Measurements from ENCODE around the gene PACSIN1.

The PACSIN1 gene

GRCh38 chr6:34562350-34562749 lies 96.5 kb downstream of the PACSIN1 start:
- DNase-seq (ENCODE audit: low read depth, low spot score): no peak

DNA sequence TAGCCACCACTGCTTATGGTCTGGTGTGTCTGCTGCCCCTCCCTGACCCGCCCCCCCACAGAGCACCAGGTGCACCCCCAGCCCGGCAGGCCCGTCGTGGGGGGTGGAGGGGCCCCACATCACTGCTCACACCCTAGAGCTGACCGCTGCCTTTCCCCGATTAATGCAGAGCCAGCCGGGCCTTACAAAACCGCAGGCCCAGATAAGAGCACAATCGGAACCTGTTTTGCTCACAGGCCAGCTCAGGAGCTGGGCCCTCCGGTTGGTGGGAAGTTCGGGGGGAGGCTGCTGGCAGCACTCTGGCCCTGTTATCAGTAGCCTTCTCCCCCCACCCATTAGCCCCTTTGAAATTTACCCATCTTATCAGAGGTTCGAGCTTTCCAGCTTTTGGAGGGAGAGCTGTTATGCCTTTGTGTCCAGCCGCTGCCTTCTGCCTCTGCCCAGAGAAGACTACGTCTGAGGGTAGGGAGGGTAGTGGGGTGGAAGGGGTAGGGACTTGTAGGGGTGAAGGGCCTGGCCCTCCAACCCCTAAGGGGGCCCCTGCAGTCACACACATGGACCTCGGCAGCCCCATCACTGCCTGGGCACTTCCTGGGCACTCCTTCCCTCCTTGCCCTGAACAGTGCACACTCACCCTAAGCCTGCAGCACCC lies 97.1 kb downstream of the PACSIN1 start:
- peak; percentile 34 for DNase-seq (ENCODE audit: low read depth, low spot score)

DNA sequence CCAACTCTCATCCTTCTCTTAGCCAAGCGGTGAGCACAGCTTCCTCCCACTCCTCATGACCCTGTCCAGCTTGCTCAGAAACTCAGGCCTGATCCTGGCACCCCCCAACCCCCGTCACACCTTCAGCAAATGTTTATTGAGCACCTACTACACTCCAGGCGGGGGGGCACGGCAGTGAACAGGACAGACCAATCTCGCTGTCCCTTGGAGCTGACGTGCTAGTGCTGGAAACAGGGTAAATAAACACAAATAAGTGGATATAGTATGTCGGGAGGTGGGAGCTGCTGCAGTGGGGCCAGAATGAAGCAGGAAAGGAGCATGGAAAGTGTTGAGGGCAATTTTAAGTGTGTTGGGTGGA lies 97.6 kb downstream of the PACSIN1 start:
- DNase-seq (ENCODE audit: low read depth, low spot score): no peak

DNA sequence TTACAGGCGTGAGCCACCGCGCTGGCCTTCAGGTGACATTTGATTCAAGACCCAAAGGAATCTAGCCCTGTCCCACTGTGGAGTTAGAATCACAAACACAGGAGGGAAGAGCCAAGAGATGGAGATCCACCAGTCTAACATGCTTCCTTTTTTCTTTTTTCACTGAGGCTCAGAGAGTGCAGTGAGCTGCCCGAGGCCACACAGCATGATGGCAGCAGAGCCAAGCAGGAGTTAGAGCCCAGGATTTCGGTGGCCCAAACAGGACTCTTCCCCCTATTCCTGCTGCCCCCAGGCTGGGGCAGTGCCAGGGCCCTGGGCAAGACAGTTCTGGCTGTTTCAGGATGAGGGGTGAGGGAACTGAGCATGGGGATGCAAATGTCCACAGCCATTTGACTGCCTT lies 98.3 kb downstream of the PACSIN1 start:
- DNase-seq (ENCODE audit: low read depth, low spot score): no peak

DNA sequence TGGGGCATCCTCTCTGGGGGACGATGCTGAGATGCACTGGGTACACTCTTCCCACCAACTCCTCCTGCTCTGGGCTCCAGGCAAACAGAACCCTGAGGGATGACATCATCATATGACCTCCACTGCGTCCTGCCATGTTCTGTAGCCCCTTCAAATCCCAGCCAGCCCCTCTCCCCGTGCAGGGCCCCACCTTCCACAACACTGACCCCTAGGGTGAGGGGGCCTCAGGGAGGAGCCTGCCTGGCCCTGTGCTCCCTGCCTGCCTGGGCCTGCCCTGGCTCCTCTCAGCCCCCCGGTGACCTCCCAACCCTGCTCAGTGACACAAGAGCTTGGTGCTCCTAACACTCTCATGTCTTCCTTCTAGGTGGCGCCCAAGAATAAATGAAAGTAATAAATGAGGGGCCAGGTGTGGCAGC lies 99.9 kb downstream of the PACSIN1 start:
- no peak for DNase-seq (ENCODE audit: low read depth, low spot score)

- no peak for DNase-seq (ENCODE audit: low read depth, low spot score)
These were observed 101.1 kb downstream of the PACSIN1 start for GRCh38 chr6:34566830-34567546.

DNA sequence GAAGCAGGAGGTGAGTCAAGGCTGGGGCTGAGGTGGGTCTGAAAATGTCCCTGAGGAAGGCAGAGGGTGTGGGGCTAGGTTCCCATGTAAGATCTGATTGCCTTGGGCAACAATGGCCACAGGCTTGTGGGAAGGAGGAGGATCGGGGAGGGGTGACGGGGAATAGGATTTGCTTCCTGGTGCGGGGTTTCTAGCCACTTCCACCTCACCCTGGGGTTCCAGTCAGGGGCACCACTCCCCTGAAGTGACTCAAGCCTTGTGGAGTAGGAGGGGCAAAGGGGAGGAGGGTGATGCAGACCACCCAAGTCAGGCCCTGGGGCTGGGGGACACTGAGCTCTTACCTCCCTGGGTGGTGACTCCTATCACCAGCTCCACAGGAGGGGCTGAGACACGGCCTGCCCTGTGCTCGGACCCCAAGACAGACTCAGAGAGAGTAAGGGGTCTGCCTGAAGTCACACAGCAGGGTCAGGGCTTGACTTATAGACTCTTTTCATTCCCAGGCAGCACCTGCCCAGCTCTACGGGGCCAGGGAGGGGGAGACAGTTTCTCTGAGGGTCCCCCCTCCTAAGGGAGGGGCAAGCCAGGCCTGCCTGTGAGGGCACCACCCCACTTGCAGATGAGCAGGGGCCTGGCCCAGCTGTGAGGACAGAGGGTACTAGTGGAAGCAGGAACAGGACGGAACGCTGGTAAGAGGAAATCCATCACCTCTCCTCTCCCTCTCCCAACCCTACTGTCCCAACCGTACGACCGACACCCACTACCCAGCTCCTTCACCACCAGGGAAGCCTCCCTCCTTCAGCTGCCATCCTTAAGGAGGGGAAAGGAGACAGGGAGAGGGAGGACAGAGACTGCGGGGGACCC lies 102.7 kb downstream of the PACSIN1 start:
- no peak for DNase-seq (ENCODE audit: low read depth, low spot score)

GRCh38 chr6:34569361-34569973 lies 103.6 kb downstream of the PACSIN1 start:
- DNase-seq (ENCODE audit: low read depth, low spot score): no peak

DNA sequence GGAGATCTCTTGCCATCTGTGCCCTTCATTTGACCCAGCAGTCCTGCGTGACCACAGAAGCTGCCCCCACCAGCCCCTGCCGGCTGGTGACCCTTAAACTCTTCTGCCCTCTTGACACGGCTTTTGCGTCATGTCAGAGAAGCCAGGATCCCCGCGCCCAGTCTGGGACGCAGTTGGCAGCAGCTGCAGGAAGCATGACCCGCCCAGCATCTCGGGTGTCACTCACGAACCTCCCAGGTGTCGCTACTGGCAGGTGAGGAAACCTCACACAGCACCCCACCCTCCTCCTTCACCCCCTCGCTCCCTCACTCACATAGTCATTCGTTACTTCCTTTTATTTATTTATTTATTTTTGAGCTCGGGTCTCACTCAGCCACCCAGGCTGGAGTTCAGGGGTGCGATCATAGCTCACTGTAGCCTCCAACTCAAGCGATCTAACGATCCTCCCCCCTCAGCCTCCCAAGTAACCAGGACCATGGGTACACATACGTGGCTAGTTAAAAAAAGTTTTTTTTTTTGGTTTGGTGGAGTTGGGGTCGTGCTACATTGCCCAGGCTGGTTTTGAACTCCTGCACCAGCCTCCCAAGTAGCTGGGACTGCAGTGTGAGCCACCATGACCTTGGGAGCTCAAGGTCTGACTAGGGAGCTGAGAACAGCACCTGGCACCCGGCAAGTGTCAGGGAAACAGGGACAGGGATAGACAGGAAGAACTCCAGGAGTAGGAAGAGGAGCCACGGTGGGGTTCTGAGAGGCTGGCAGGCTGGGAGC lies 104.4 kb downstream of the PACSIN1 start:
- no peak for DNase-seq (ENCODE audit: low read depth, low spot score)

- no peak for DNase-seq (ENCODE audit: low read depth, low spot score)
These were observed 105.5 kb downstream of the PACSIN1 start for GRCh38 chr6:34571388-34571787.

- DNase-seq (ENCODE audit: low read depth, low spot score): no peak
These were observed 106.1 kb downstream of the PACSIN1 start for GRCh38 chr6:34572021-34572420.

- DNase-seq (ENCODE audit: low read depth, low spot score): no peak
These were observed 106.7 kb downstream of the PACSIN1 start for GRCh38 chr6:34572585-34572984.

- DNase-seq (ENCODE audit: low read depth, low spot score): no peak
These were observed 107.8 kb downstream of the PACSIN1 start for GRCh38 chr6:34573567-34574183.

- no peak for DNase-seq (ENCODE audit: low read depth, low spot score)
These were observed 108.9 kb downstream of the PACSIN1 start for GRCh38 chr6:34574647-34575293.

DNA sequence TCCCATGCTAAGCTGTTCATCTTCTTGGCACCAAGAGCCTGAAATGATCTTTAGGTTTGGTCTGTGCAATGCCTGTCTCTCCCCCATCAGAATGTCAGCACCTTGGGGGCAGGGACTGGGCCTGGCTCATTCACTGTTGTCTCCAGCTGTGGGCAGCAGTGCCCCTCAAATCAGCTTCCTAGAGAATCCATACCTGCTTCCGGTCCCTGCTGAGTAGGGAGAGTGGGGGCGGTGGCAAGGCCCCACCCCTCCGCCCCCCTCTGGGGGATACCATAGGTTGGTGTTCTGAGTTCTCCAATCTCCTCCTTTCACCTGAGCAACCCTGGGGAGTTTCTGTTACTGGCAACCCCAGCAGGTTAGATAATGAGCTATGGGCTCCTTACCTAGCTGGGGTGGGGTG lies 109.5 kb downstream of the PACSIN1 start:
- no peak for DNase-seq (ENCODE audit: low read depth, low spot score)

DNA sequence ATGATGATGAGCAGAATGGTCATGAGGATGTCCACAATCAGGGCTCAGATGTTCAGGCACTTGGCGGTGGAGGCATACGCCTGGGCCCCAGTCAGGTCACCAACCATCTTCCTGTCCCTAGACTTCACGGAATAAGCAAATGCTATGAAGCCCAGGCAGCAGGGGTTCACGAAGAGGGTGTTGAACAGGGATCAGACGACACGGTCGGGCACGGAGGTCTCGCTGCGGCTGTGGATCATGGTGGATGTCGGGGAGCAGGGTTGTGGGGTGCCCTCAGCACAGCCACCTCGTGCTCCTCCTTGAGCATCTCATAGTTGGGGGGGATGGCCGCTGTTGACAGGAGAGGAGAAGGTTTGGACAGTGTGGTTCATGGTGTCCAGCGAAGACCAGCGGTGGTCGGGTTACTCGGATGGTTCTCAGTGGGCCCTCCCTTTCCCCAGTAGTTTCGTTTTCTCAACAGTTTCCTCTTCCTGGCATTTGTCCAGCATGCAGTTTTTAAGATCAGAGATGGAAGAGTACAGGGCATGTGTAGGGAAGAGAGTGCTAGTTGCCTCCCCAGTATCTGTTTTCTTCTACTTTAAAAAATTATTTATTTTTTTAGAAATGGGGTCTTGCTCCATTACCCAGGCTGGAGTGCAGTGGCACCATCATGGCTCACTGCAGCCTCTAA lies 110.5 kb downstream of the PACSIN1 start:
- DNase-seq (ENCODE audit: low read depth, low spot score): no peak

GRCh38 chr6:34578445-34579262 lies 112.8 kb downstream of the PACSIN1 start:
- DNase-seq (ENCODE audit: low read depth, low spot score): no peak

- no peak for DNase-seq (ENCODE audit: low read depth, low spot score)
These were observed 115.1 kb downstream of the PACSIN1 start for GRCh38 chr6:34580707-34581560.

Data from ELF-1 (cell line).